SHP77 (cell line): Measurements from ENCODE around the gene ACADVL.
A peak's percentile ranks its signal among the peaks of the same experiment; 100 is the strongest.
"Not testable (repeated sequence)": the region's sequence is repeated elsewhere in the genome, so short reads cannot be mapped to it uniquely, and the experiment has no call there.

ENCODE experiments used
- DNase-seq, 2 experiments: peaks; one replicate each; lab custom pipeline; 2025; lab: John Stamatoyannopoulos, UW

Gene ACADVL

GRCh38 chr17:7235693-7236665, 16.2 kb downstream of the ACADVL start:
- no peak for DNase-seq

- DNase-seq: no peak
Measured at GRCh38 chr17:7236808-7237207, 17.1 kb downstream of the ACADVL start.

GRCh38 chr17:7237266-7237760, 17.6 kb downstream of the ACADVL start:
- no peak for DNase-seq

- DNase-seq: peak; percentile 22 to 49
Measured at GRCh38 chr17:7237761-7238419, 18.2 kb downstream of the ACADVL start.

GRCh38 chr17:7238420-7239090, 18.8 kb downstream of the ACADVL start:
- peak in 1 of 2 experiments; percentile 28 for DNase-seq

- DNase-seq: peak; percentile 100
Measured at GRCh38 chr17:7239091-7240027, 19.6 kb downstream of the ACADVL start, which contains the start of gene PHF23. TSS of gene PHF23 (minus strand) at chr17:7239457. CDS start at chr17:7239279, 178 bp downstream.

GRCh38 chr17:7240375-7240774, 20.6 kb downstream of the ACADVL start:
- no peak for DNase-seq

GRCh38 chr17:7241090-7241733, 21.5 kb downstream of the ACADVL start:
- DNase-seq: no peak

- peak; percentile 86 to 89 for DNase-seq
Measured at GRCh38 chr17:7241783-7242716, 22.3 kb downstream of the ACADVL start, which contains the start of gene GABARAP. TSS of gene GABARAP (minus strand) at chr17:7242449. CDS start at chr17:7242330, 119 bp downstream.

- peak; percentile 94 to 96 for DNase-seq
Measured at GRCh38 chr17:7242717-7243452, 23.1 kb downstream of the ACADVL start.

GRCh38 chr17:7243453-7243729, 23.7 kb downstream of the ACADVL start:
- no peak for DNase-seq

- DNase-seq: not testable (repeated sequence)
Measured at GRCh38 chr17:7243838-7244237, 24.1 kb downstream of the ACADVL start.

GRCh38 chr17:7246779-7247178, 27.0 kb downstream of the ACADVL start:
- DNase-seq: no peak

- DNase-seq: no peak
Measured at GRCh38 chr17:7248796-7249195, 29.1 kb downstream of the ACADVL start.

- DNase-seq: no peak
Measured at GRCh38 chr17:7249214-7249613, 29.5 kb downstream of the ACADVL start.

GRCh38 chr17:7249830-7250229, 30.1 kb downstream of the ACADVL start:
- DNase-seq: no peak

GRCh38 chr17:7250695-7251627, 31.2 kb downstream of the ACADVL start:
- no peak for DNase-seq
